ELF-1 (cell line): ENCODE data around the gene SNX14.
"Not testable (repeated sequence)": the region's sequence is repeated elsewhere in the genome, so short reads cannot be mapped to it uniquely, and the experiment has no call there.

ENCODE experiments used
- DNase-seq: peaks from one replicate; pipeline ENCODE4 v3.0.0-alpha.2; 2016; ENCODE audit warnings: low read depth, low spot score

SNX14 gene

GRCh38 chr6:85593438-85594196, at the start of gene SNX14:
TSS of gene SNX14 (minus strand) at chr6:85593858. CDS start at chr6:85593718, 140 bp downstream.
- peak; percentile 90 for DNase-seq

GRCh38 chr6:85642774-85643536, 49.3 kb upstream of the SNX14 start, which contains the start of gene SYNCRIP:
TSS of gene SYNCRIP (minus strand) at chr6:85642886. CDS start at chr6:85641439, 1,447 bp downstream.
- peak; percentile 98 for DNase-seq

- DNase-seq: peak; percentile 48
These were observed 48.5 kb upstream of the SNX14 start for GRCh38 chr6:85641897-85642773.

- no peak for DNase-seq
These were observed 47.9 kb upstream of the SNX14 start for GRCh38 chr6:85641522-85641896.

- DNase-seq: no peak
These were observed 47.2 kb upstream of the SNX14 start for GRCh38 chr6:85640821-85641220.

- DNase-seq: no peak
These were observed 43.9 kb upstream of the SNX14 start for GRCh38 chr6:85637579-85637978.

GRCh38 chr6:85632164-85632942, 38.7 kb upstream of the SNX14 start:
- no peak for DNase-seq

- not testable (repeated sequence) for DNase-seq
These were observed 37.5 kb upstream of the SNX14 start for GRCh38 chr6:85631117-85631516.

GRCh38 chr6:85628353-85628752, 34.7 kb upstream of the SNX14 start:
- no peak for DNase-seq

GRCh38 chr6:85620308-85620707, 26.6 kb upstream of the SNX14 start:
- no peak for DNase-seq

GRCh38 chr6:85614780-85615179, 21.1 kb upstream of the SNX14 start:
- no peak for DNase-seq

- no peak for DNase-seq
These were observed 19.2 kb upstream of the SNX14 start for GRCh38 chr6:85612690-85613474.

- no peak for DNase-seq
These were observed 16.7 kb upstream of the SNX14 start for GRCh38 chr6:85610182-85610895.

- no peak for DNase-seq
These were observed 8.4 kb upstream of the SNX14 start for GRCh38 chr6:85602100-85602499.

- DNase-seq: no peak
These were observed 7.2 kb upstream of the SNX14 start for GRCh38 chr6:85600713-85601313.

GRCh38 chr6:85594197-85594930, 706 bp upstream of the SNX14 start:
- no peak for DNase-seq

GRCh38 chr6:85592033-85592432, 1.6 kb downstream of the SNX14 start:
- no peak for DNase-seq

- DNase-seq: no peak
These were observed 2.5 kb downstream of the SNX14 start for GRCh38 chr6:85591207-85591606.

- DNase-seq: no peak
These were observed 7.9 kb downstream of the SNX14 start for GRCh38 chr6:85585741-85586140.
